ENCODE data around the gene SCAF1. TPM values are rescaled to one million over a fixed set of nuclear protein-coding genes. Genes with fewer than 3 reads are reported as not detected.

SCAF1 gene
- polyA plus RNA-seq, 3 donors = 0.39 to 7.5 (median 0.68) TPM

- H3K27me3 Mint-ChIP-seq (ENCODE audit: low read depth in 3 of 3) = no peaks in the 10 kb centered on the region
- Histone ChIP-seq H3K4me3 (replicated peaks in 1 of 3; ENCODE audit: low read depth in 2 of 3, low read length in 3 of 3) (peak within 1 kb of the TSS; percentile 52 to 94 (median 72)), H3K4me2 (replicated peaks; ENCODE audit: extremely low read depth, low read length, poor library complexity, severe bottlenecking) (peak within 1 kb of the TSS; percentile 100), H3K27ac (ENCODE audit: low read depth in 1 of 2, low read length in 2 of 2) (peak within 1 kb of the TSS; percentile 52 to 78), H2AFZ (ENCODE audit: insufficient read depth, low read depth, low read length, poor library complexity, severe bottlenecking) (peak within 1 kb of the TSS; percentile 92), H4K20me1 (ENCODE audit: insufficient read depth, low read length) (peaks cover 37% of the 10 kb centered on the region), H3K4me1 (ENCODE audit: control insufficient read depth in 1 of 2, insufficient read depth in 2 of 2, low read length in 2 of 2) (peaks cover 17 to 35% of the 10 kb centered on the region in 2 donors), H3K27me3 (ENCODE audit: control insufficient read depth in 2 of 2, insufficient read depth in 2 of 2, low read length in 2 of 2) (no peaks in the 10 kb centered on the region), H3K36me3 (replicated peaks in 1 of 2; ENCODE audit: control insufficient read depth in 1 of 2, insufficient read depth in 2 of 2, low read length in 2 of 2) (peaks cover 22 to 27% of the 10 kb centered on the region in 2 donors), H3K9ac (ENCODE audit: insufficient read depth, low read length, poor library complexity, severe bottlenecking) (peak within 1 kb of the TSS; percentile 64), H3K9me3 (replicated peaks in 1 of 2; ENCODE audit: control insufficient read depth in 1 of 2, insufficient read depth in 1 of 2, low read length in 2 of 2) (no peaks in the 10 kb centered on the region), H3K79me2 (ENCODE audit: insufficient read depth, low read length) (peaks cover 45% of the 10 kb centered on the region)
- DNase-seq = peak; percentile 95 to 97 (median 95)
- intact Hi-C loops (cut with micrococcal nuclease) = loop anchor here in 1 of 2 donors (10.0 kb wide), 1 partner anchor 359 kb away; the partner anchor contains the start of genes VRK3 and ZNF473
- WGBS (ENCODE audit: insufficient coverage) = under 1% methylated on average over 39 of the region's 50 CpGs
- H3K36me3 Mint-ChIP-seq = peaks cover 25 to 36% of the 10 kb centered on the region in 2 donors
- H3K4me3 Mint-ChIP-seq = peak within 1 kb of the TSS; percentile 97 to 100
- H3K27ac Mint-ChIP-seq = peak within 1 kb of the TSS; percentile 89 to 99 (median 94)
- TF ChIP-seq CTCF (IDR thresholded peaks at IDR 0.05) = no peak
- peaks cover 32% of the 10 kb centered on the region for H3K4me1 Mint-ChIP-seq
- peaks cover 0 to under 1% (median 0%) of the 10 kb centered on the region in 7 donors for H3K9me3 Mint-ChIP-seq
Observed at GRCh38 chr19:49665351-49666119, 23.5 kb downstream of the SCAF1 start, which contains the start of the genes BCL2L12 and IRF3. Gene BCL2L12 (plus strand): TSS chr19:49665933. CDS start chr19:49666693, 760 bp downstream. Gene IRF3 (minus strand): TSS chr19:49665857. CDS start chr19:49664838, 1,019 bp downstream.

- Mint-ChIP-seq H3K4me3 (peak overlapping the region; percentile 97 to 100), H3K27ac (peak overlapping the region; percentile 75 to 99 (median 92)), H3K4me1 (peaks cover 32% of the 10 kb centered on the region), H3K27me3 (ENCODE audit: low read depth in 3 of 3) (no peaks in the 10 kb centered on the region), H3K9me3 (peaks cover 0 to 1% (median 0%) of the 10 kb centered on the region in 7 donors), H3K36me3 (peaks cover 24 to 35% of the 10 kb centered on the region in 2 donors)
- H4K20me1 ChIP-seq (ENCODE audit: insufficient read depth, low read length) = peaks cover 36% of the 10 kb centered on the region
- no peak for DNase-seq
- peak overlapping the region; percentile 64 for H3K9ac ChIP-seq (ENCODE audit: insufficient read depth, low read length, poor library complexity, severe bottlenecking)
- peak overlapping the region; percentile 18 to 78 for H3K27ac ChIP-seq (ENCODE audit: low read depth in 1 of 2, low read length in 2 of 2)
- peaks cover 17 to 35% of the 10 kb centered on the region in 2 donors for H3K4me1 ChIP-seq (ENCODE audit: control insufficient read depth in 1 of 2, insufficient read depth in 2 of 2, low read length in 2 of 2)
- H3K4me2 ChIP-seq (replicated peaks; ENCODE audit: extremely low read depth, low read length, poor library complexity, severe bottlenecking) = peak overlapping the region; percentile 100
- H3K9me3 ChIP-seq (replicated peaks in 1 of 2; ENCODE audit: control insufficient read depth in 1 of 2, insufficient read depth in 1 of 2, low read length in 2 of 2) = no peaks in the 10 kb centered on the region
- peak overlapping the region; percentile 52 to 94 (median 72) for H3K4me3 ChIP-seq (replicated peaks in 1 of 3; ENCODE audit: low read depth in 2 of 3, low read length in 3 of 3)
- peaks cover 17 to 22% of the 10 kb centered on the region in 2 donors for H3K36me3 ChIP-seq (replicated peaks in 1 of 2; ENCODE audit: control insufficient read depth in 1 of 2, insufficient read depth in 2 of 2, low read length in 2 of 2)
- peak overlapping the region; percentile 92 for H2AFZ ChIP-seq (ENCODE audit: insufficient read depth, low read depth, low read length, poor library complexity, severe bottlenecking)
- WGBS (ENCODE audit: insufficient coverage) = 0% methylated on average over 8 of the region's 9 CpGs
- no peak for TF ChIP-seq CTCF (IDR thresholded peaks at IDR 0.05)
- H3K27me3 ChIP-seq (ENCODE audit: control insufficient read depth in 2 of 2, insufficient read depth in 2 of 2, low read length in 2 of 2) = no peaks in the 10 kb centered on the region
- H3K79me2 ChIP-seq (ENCODE audit: insufficient read depth, low read length) = peaks cover 45% of the 10 kb centered on the region
- intact Hi-C loops (cut with micrococcal nuclease) = loop anchor here in 1 of 2 donors (10.0 kb wide), 1 partner anchor 359 kb away; the partner anchor contains the start of genes VRK3 and ZNF473
Observed at GRCh38 chr19:49666120-49666444, 24.1 kb downstream of the SCAF1 start.

Data from CD14-positive monocyte (primary cell).